ENCODE data around the gene UNK.
"Not testable (repeated sequence)": the region's sequence is repeated elsewhere in the genome, so short reads cannot be mapped to it uniquely, and the experiment has no call there.

UNK gene

GRCh38 chr17:75795820-75796607 lies 11.4 kb downstream of the UNK start:
- DNase-seq (ENCODE audit: low read depth in 2 of 2, low spot score in 1 of 2), result no peak

- no peak for DNase-seq (ENCODE audit: low read depth in 2 of 2, low spot score in 1 of 2)
Measured at GRCh38 chr17:75799402-75799801, 14.8 kb downstream of the UNK start.

- no peak for DNase-seq (ENCODE audit: low read depth in 2 of 2, low spot score in 1 of 2)
Measured at GRCh38 chr17:75803883-75804282, 19.3 kb downstream of the UNK start.

GRCh38 chr17:75806822-75807500 lies 22.4 kb downstream of the UNK start:
- no peak for DNase-seq (ENCODE audit: low read depth in 2 of 2, low spot score in 1 of 2)

GRCh38 chr17:75807861-75808260 lies 23.3 kb downstream of the UNK start:
- DNase-seq (ENCODE audit: low read depth in 2 of 2, low spot score in 1 of 2), result no peak

GRCh38 chr17:75808549-75808904 lies 23.9 kb downstream of the UNK start:
- DNase-seq (ENCODE audit: low read depth in 2 of 2, low spot score in 1 of 2), result no peak

- no peak for DNase-seq (ENCODE audit: low read depth in 2 of 2, low spot score in 1 of 2)
Measured at GRCh38 chr17:75808905-75809621, 24.5 kb downstream of the UNK start.

- no peak for DNase-seq (ENCODE audit: low read depth in 2 of 2, low spot score in 1 of 2)
Measured at GRCh38 chr17:75809631-75810111, 25.1 kb downstream of the UNK start.

- no peak for DNase-seq (ENCODE audit: low read depth in 2 of 2, low spot score in 1 of 2)
Measured at GRCh38 chr17:75810216-75810615, 25.6 kb downstream of the UNK start.

- DNase-seq (ENCODE audit: low read depth in 2 of 2, low spot score in 1 of 2), result not testable (repeated sequence)
Measured at GRCh38 chr17:75810756-75811155, 26.1 kb downstream of the UNK start.

- DNase-seq (ENCODE audit: low read depth in 2 of 2, low spot score in 1 of 2), result no peak
Measured at GRCh38 chr17:75811174-75811573, 26.6 kb downstream of the UNK start.

GRCh38 chr17:75812096-75813013 lies 27.7 kb downstream of the UNK start:
- no peak for DNase-seq (ENCODE audit: low read depth in 2 of 2, low spot score in 1 of 2)

GRCh38 chr17:75813081-75814020 lies 28.7 kb downstream of the UNK start:
- no peak for DNase-seq (ENCODE audit: low read depth in 2 of 2, low spot score in 1 of 2)

- DNase-seq (ENCODE audit: low read depth in 2 of 2, low spot score in 1 of 2), result no peak
Measured at GRCh38 chr17:75814021-75814395, 29.4 kb downstream of the UNK start.

GRCh38 chr17:75814900-75815373 lies 30.3 kb downstream of the UNK start:
- no peak for DNase-seq (ENCODE audit: low read depth in 2 of 2, low spot score in 1 of 2)

GRCh38 chr17:75815399-75815798 lies 30.8 kb downstream of the UNK start:
- DNase-seq (ENCODE audit: low read depth in 2 of 2, low spot score in 1 of 2), result no peak

GRCh38 chr17:75816693-75817092 lies 32.1 kb downstream of the UNK start:
- no peak for DNase-seq (ENCODE audit: low read depth in 2 of 2, low spot score in 1 of 2)

GRCh38 chr17:75817571-75817970 lies 33.0 kb downstream of the UNK start:
- DNase-seq (ENCODE audit: low read depth in 2 of 2, low spot score in 1 of 2), result no peak

GRCh38 chr17:75818326-75818885 lies 33.8 kb downstream of the UNK start:
- no peak for DNase-seq (ENCODE audit: low read depth in 2 of 2, low spot score in 1 of 2)

Data from stimulated activated CD8-positive, alpha-beta memory T cell treated with anti-CD3 and anti-CD28 coated beads, Interleukin-4, amount 100 ng/mL, for 4 hours (primary cell).